Neural cell (in vitro differentiated cells): ENCODE data around the gene MYO9A.

ENCODE experiments used
- EP300 ChIP-seq: fragments of 450-650 bp; conservative IDR thresholded peaks from 2 replicates; pipeline ENCODE4 v1.6.1; 2014; ENCODE audit warnings: antibody characterized with exemption, mild to moderate bottlenecking, moderate library complexity; ENCODE audit not compliant: poor library complexity, severe bottlenecking
- MXI1 ChIP-seq: fragments of 450-650 bp; conservative IDR thresholded peaks from 2 replicates; pipeline ENCODE4 v1.6.1; 2014; ENCODE audit warnings: antibody characterized with exemption, mild to moderate bottlenecking; ENCODE audit not compliant: poor library complexity, severe bottlenecking

DNA sequence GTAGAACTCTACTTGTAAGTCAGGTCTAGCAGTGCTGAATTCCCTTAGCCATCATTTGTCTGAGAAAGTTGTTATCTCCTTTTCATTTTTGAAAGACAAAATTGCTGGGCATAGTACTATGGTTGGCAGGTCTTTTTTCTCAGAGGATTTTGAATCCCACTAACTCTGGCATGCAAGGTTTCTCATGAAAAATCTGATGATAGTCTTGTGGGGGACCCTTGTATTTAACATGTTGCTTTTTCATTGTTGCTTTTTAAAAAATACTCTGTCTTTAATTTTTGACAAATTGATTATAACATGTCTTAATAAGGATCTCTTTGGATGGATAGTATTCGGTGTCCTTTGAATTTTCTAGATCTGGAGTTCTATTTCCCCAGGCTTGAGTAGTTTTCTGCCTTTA, 186.7 kb downstream of the MYO9A start:
- no peak for TF ChIP-seq MXI1
- TF ChIP-seq EP300, result no peak
